Epithelial cell of proximal tubule (primary cell): ENCODE measurements around the gene PEX11B. TPM values are rescaled to one million over a fixed set of nuclear protein-coding genes. Genes with fewer than 3 reads are reported as not detected.

Experiments used
- DNase-seq: peaks from one replicate; pipeline ENCODE4 v3.0.0-alpha.2; 2011; ENCODE audit warnings: low read depth
- H3K4me3 ChIP-seq: 2 replicates; pipeline ENCODE4 v1.5.1; 2011; ENCODE audit warnings: low read depth, mild to moderate bottlenecking, low read length
- total RNA-seq: library from RNA; depleted of rRNA; stranded (reverse); fragments of >200 nt; gene quantifications from 2 replicates; pipeline ENCODE4 v1.2.3, GENCODE V29; 2015
- TF ChIP-seq, protein P1 (sequence below): conservative IDR thresholded peaks from 2 replicates; pipeline ENCODE4 v1.5.1; 2012; ENCODE audit warnings: low read depth, mild to moderate bottlenecking, low read length

Gene PEX11B
- total RNA-seq, 1 donor from 2014 or later = 24.7 TPM

GRCh38 chr1:145886816-145887215 lies 31.7 kb downstream of the PEX11B start:
- TF ChIP-seq, protein P1, sequence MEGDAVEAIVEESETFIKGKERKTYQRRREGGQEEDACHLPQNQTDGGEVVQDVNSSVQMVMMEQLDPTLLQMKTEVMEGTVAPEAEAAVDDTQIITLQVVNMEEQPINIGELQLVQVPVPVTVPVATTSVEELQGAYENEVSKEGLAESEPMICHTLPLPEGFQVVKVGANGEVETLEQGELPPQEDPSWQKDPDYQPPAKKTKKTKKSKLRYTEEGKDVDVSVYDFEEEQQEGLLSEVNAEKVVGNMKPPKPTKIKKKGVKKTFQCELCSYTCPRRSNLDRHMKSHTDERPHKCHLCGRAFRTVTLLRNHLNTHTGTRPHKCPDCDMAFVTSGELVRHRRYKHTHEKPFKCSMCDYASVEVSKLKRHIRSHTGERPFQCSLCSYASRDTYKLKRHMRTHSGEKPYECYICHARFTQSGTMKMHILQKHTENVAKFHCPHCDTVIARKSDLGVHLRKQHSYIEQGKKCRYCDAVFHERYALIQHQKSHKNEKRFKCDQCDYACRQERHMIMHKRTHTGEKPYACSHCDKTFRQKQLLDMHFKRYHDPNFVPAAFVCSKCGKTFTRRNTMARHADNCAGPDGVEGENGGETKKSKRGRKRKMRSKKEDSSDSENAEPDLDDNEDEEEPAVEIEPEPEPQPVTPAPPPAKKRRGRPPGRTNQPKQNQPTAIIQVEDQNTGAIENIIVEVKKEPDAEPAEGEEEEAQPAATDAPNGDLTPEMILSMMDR = no peak
- no peak for DNase-seq
- no peak overlapping the region for H3K4me3 ChIP-seq

- no peak for DNase-seq
- H3K4me3 ChIP-seq = peak overlapping the region; percentile 73
- TF ChIP-seq, protein P1 = no peak
Observed at GRCh38 chr1:145886390-145886789, 32.1 kb downstream of the PEX11B start.

DNA sequence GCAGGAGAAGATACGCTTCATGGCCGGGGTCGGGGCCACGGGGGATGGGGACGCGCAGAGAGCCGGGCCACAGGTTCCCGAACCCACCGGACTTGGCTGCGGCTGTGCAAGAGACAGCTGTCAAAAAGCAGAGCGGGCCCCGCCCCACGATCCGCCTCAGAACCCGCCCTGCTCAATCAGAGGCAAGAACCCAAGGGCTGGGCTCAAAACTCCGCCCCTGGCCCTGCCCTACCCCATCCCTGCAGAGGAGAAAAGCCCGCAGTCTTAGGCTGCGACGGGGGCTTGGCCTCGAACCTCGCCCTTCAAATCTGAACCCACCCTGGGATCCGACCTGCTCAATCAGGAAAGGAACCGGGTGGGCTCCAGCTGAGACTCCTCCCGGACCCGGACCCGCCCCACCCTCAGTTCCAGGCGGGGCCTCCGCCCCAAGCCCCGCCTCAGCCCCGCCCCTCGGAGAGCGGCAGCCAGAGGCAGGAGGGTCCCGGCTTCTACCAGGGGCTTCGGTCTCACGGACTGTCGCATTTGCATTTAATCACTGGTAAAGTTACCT lies 32.7 kb downstream of the PEX11B start, which contains the start of gene ANKRD35:
Gene ANKRD35, minus strand, starts transcription at position 129 of the 550 bp plus-strand sequence. Its CDS starts 108 bp downstream, at position 21.
- peak within 1 kb of the TSS; percentile 73 for H3K4me3 ChIP-seq
- TF ChIP-seq, protein P1 = no peak
- DNase-seq = no peak

DNA sequence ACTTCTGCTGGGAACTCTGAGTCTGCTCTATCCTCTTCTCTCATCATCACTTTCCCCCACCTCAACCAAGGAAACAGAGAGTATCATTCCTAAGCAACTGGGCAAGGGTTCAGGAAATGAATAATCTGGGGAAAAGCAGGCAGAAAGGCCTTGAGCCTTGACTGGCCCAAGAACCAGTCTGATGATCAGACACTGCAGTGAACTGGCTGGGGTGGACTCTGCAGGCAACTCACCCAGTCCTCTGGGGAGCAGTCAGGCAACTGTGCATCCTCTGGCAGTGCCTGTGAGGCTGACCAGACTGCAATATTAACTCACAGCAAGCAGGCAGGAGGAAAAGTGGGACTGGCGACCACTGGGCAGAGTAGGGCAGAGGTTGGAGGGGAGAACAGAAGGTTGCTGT lies 33.8 kb downstream of the PEX11B start:
- DNase-seq = no peak
- TF ChIP-seq, protein P1 = no peak
- no peak overlapping the region for H3K4me3 ChIP-seq

- no peak overlapping the region for H3K4me3 ChIP-seq
- no peak for DNase-seq
- TF ChIP-seq, protein P1 = no peak
Observed at GRCh38 chr1:145879775-145880174, 38.7 kb downstream of the PEX11B start.

- no peak overlapping the region for H3K4me3 ChIP-seq
- DNase-seq = no peak
- TF ChIP-seq, protein P1 = no peak
Observed at GRCh38 chr1:145878724-145879123, 39.8 kb downstream of the PEX11B start.

- no peak overlapping the region for H3K4me3 ChIP-seq
- DNase-seq = no peak
- TF ChIP-seq, protein P1 = no peak
Observed at GRCh38 chr1:145877923-145878486, 40.5 kb downstream of the PEX11B start.
